ENCODE measurements around the gene NCKAP5L. TPM values are rescaled to one million over a fixed set of nuclear protein-coding genes. Genes with fewer than 3 reads are reported as not detected.

Gene NCKAP5L
- total and polyA plus RNA-seq, 4 donors = 13.4 to 35.5 (median 24.8) TPM

GRCh38 chr12:49796606-49797448 lies 31.4 kb downstream of the NCKAP5L start:
- peaks cover 96% of the 10 kb centered on the region for H3K36me3 ChIP-seq (ENCODE audit: control insufficient read depth, insufficient read depth, low read length)
- no peaks in the 10 kb centered on the region for H3K9me3 ChIP-seq (ENCODE audit: control insufficient read depth, insufficient read depth, low read length)
- no peak for DNase-seq (ENCODE audit: low read depth in 4 of 6, low spot score in 6 of 6)
- H3K4me3 ChIP-seq (ENCODE audit: low read depth, low read length) = no peak overlapping the region
- no peaks in the 10 kb centered on the region for H3K27me3 ChIP-seq (ENCODE audit: control insufficient read depth, insufficient read depth, low read length)
- H3K4me1 ChIP-seq (ENCODE audit: control insufficient read depth, insufficient read depth, low read length) = no peaks in the 10 kb centered on the region
- WGBS (ENCODE audit: insufficient coverage) = 92% methylated on average over 15 of the region's 17 CpGs
- H3K27ac ChIP-seq (ENCODE audit: low read depth, low read length) = no peak overlapping the region

- peaks cover 3% of the 10 kb centered on the region for H3K4me1 ChIP-seq (ENCODE audit: control insufficient read depth, insufficient read depth, low read length)
- 91% methylated on average over 12 of the region's 12 CpGs for WGBS (ENCODE audit: insufficient coverage)
Observed at GRCh38 chr12:49796155-49796554, 32.1 kb downstream of the NCKAP5L start.

GRCh38 chr12:49795654-49796105 lies 32.5 kb downstream of the NCKAP5L start:
- WGBS (ENCODE audit: insufficient coverage) = 93% methylated on average over 11 of the region's 12 CpGs
- Histone ChIP-seq H3K27me3 (ENCODE audit: control insufficient read depth, insufficient read depth, low read length) (no peaks in the 10 kb centered on the region), H3K4me1 (ENCODE audit: control insufficient read depth, insufficient read depth, low read length) (peaks cover 3% of the 10 kb centered on the region), H3K36me3 (ENCODE audit: control insufficient read depth, insufficient read depth, low read length) (peaks cover 96% of the 10 kb centered on the region), H3K9me3 (ENCODE audit: control insufficient read depth, insufficient read depth, low read length) (no peaks in the 10 kb centered on the region), H3K27ac (ENCODE audit: low read depth, low read length) (no peak overlapping the region), H3K4me3 (ENCODE audit: low read depth, low read length) (no peak overlapping the region)
- no peak for DNase-seq (ENCODE audit: low read depth in 4 of 6, low spot score in 6 of 6)

More at GRCh38 chr12:49796155-49796554, 32.1 kb downstream of the NCKAP5L start:
- Histone ChIP-seq H3K9me3 (ENCODE audit: control insufficient read depth, insufficient read depth, low read length) (no peaks in the 10 kb centered on the region), H3K27me3 (ENCODE audit: control insufficient read depth, insufficient read depth, low read length) (no peaks in the 10 kb centered on the region), H3K36me3 (ENCODE audit: control insufficient read depth, insufficient read depth, low read length) (peaks cover 96% of the 10 kb centered on the region), H3K27ac (ENCODE audit: low read depth, low read length) (no peak overlapping the region), H3K4me3 (ENCODE audit: low read depth, low read length) (no peak overlapping the region)
- no peak for DNase-seq (ENCODE audit: low read depth in 4 of 6, low spot score in 6 of 6)

- 94% methylated on average over 31 of the region's 32 CpGs for WGBS (ENCODE audit: insufficient coverage)
- peaks cover 3% of the 10 kb centered on the region for H3K4me1 ChIP-seq (ENCODE audit: control insufficient read depth, insufficient read depth, low read length)
Observed at GRCh38 chr12:49794811-49795653, 33.2 kb downstream of the NCKAP5L start.

GRCh38 chr12:49794021-49794420 lies 34.2 kb downstream of the NCKAP5L start:
- no peak for DNase-seq (ENCODE audit: low read depth in 4 of 6, low spot score in 6 of 6)
- peaks cover 83% of the 10 kb centered on the region for H3K36me3 ChIP-seq (ENCODE audit: control insufficient read depth, insufficient read depth, low read length)
- WGBS (ENCODE audit: insufficient coverage) = 82% methylated on average over 2 of the region's 5 CpGs

More at GRCh38 chr12:49794811-49795653, 33.2 kb downstream of the NCKAP5L start:
- Histone ChIP-seq H3K27ac (ENCODE audit: low read depth, low read length) (no peak overlapping the region), H3K36me3 (ENCODE audit: control insufficient read depth, insufficient read depth, low read length) (peaks cover 93% of the 10 kb centered on the region), H3K27me3 (ENCODE audit: control insufficient read depth, insufficient read depth, low read length) (no peaks in the 10 kb centered on the region), H3K4me3 (ENCODE audit: low read depth, low read length) (no peak overlapping the region), H3K9me3 (ENCODE audit: control insufficient read depth, insufficient read depth, low read length) (no peaks in the 10 kb centered on the region)
- no peak for DNase-seq (ENCODE audit: low read depth in 4 of 6, low spot score in 6 of 6)

GRCh38 chr12:49793620-49794019 lies 34.6 kb downstream of the NCKAP5L start:
- Histone ChIP-seq H3K27ac (ENCODE audit: low read depth, low read length) (no peak overlapping the region), H3K27me3 (ENCODE audit: control insufficient read depth, insufficient read depth, low read length) (no peaks in the 10 kb centered on the region), H3K36me3 (ENCODE audit: control insufficient read depth, insufficient read depth, low read length) (peaks cover 79% of the 10 kb centered on the region), H3K4me1 (ENCODE audit: control insufficient read depth, insufficient read depth, low read length) (peaks cover 3% of the 10 kb centered on the region), H3K4me3 (ENCODE audit: low read depth, low read length) (no peak overlapping the region), H3K9me3 (ENCODE audit: control insufficient read depth, insufficient read depth, low read length) (no peaks in the 10 kb centered on the region)
- 94% methylated on average over 3 of the region's 9 CpGs for WGBS (ENCODE audit: insufficient coverage)
- DNase-seq (ENCODE audit: low read depth in 4 of 6, low spot score in 6 of 6) = no peak

More at GRCh38 chr12:49794021-49794420, 34.2 kb downstream of the NCKAP5L start:
- Histone ChIP-seq H3K4me1 (ENCODE audit: control insufficient read depth, insufficient read depth, low read length) (peaks cover 3% of the 10 kb centered on the region), H3K4me3 (ENCODE audit: low read depth, low read length) (no peak overlapping the region), H3K27ac (ENCODE audit: low read depth, low read length) (no peak overlapping the region), H3K9me3 (ENCODE audit: control insufficient read depth, insufficient read depth, low read length) (no peaks in the 10 kb centered on the region), H3K27me3 (ENCODE audit: control insufficient read depth, insufficient read depth, low read length) (no peaks in the 10 kb centered on the region)

GRCh38 chr12:49792976-49793580 lies 35.1 kb downstream of the NCKAP5L start:
- 95% methylated on average over 2 of the region's 11 CpGs for WGBS (ENCODE audit: insufficient coverage)
- H3K27ac ChIP-seq (ENCODE audit: low read depth, low read length) = no peak overlapping the region
- no peak for DNase-seq (ENCODE audit: low read depth in 4 of 6, low spot score in 6 of 6)
- no peaks in the 10 kb centered on the region for H3K9me3 ChIP-seq (ENCODE audit: control insufficient read depth, insufficient read depth, low read length)
- no peak overlapping the region for H3K4me3 ChIP-seq (ENCODE audit: low read depth, low read length)
- H3K4me1 ChIP-seq (ENCODE audit: control insufficient read depth, insufficient read depth, low read length) = peaks cover 3% of the 10 kb centered on the region
- peaks cover 74% of the 10 kb centered on the region for H3K36me3 ChIP-seq (ENCODE audit: control insufficient read depth, insufficient read depth, low read length)
- H3K27me3 ChIP-seq (ENCODE audit: control insufficient read depth, insufficient read depth, low read length) = no peaks in the 10 kb centered on the region

GRCh38 chr12:49792181-49792970 lies 35.8 kb downstream of the NCKAP5L start:
- DNase-seq (ENCODE audit: low read depth in 4 of 6, low spot score in 6 of 6) = no peak
- H3K36me3 ChIP-seq (ENCODE audit: control insufficient read depth, insufficient read depth, low read length) = peaks cover 67% of the 10 kb centered on the region
- no peak overlapping the region for H3K4me3 ChIP-seq (ENCODE audit: low read depth, low read length)
- H3K27me3 ChIP-seq (ENCODE audit: control insufficient read depth, insufficient read depth, low read length) = no peaks in the 10 kb centered on the region
- H3K4me1 ChIP-seq (ENCODE audit: control insufficient read depth, insufficient read depth, low read length) = peaks cover 3% of the 10 kb centered on the region
- no peak overlapping the region for H3K27ac ChIP-seq (ENCODE audit: low read depth, low read length)
- WGBS (ENCODE audit: insufficient coverage) = 91% methylated on average over 13 of the region's 20 CpGs
- H3K9me3 ChIP-seq (ENCODE audit: control insufficient read depth, insufficient read depth, low read length) = peaks cover 2% of the 10 kb centered on the region

- Histone ChIP-seq H3K27me3 (ENCODE audit: control insufficient read depth, insufficient read depth, low read length) (no peaks in the 10 kb centered on the region), H3K27ac (ENCODE audit: low read depth, low read length) (no peak overlapping the region), H3K9me3 (ENCODE audit: control insufficient read depth, insufficient read depth, low read length) (peaks cover 2% of the 10 kb centered on the region), H3K36me3 (ENCODE audit: control insufficient read depth, insufficient read depth, low read length) (peaks cover 60% of the 10 kb centered on the region), H3K4me1 (ENCODE audit: control insufficient read depth, insufficient read depth, low read length) (peaks cover 3% of the 10 kb centered on the region), H3K4me3 (ENCODE audit: low read depth, low read length) (no peak overlapping the region)
- WGBS (ENCODE audit: insufficient coverage) = 90% methylated on average over 23 of the region's 23 CpGs
- DNase-seq (ENCODE audit: low read depth in 4 of 6, low spot score in 6 of 6) = no peak
Observed at GRCh38 chr12:49791700-49792099, 36.5 kb downstream of the NCKAP5L start.
